GM18870 (cell line): ENCODE data around the gene OR5B21.

ENCODE experiments used
- ATAC-seq: cut with Tn5 transposase; IDR thresholded peaks from one replicate; pipeline ENCODE4 v1.9.1; 2021; ENCODE audit warnings: moderate library complexity; ENCODE audit not compliant: unreplicated experiment

The OR5B21 gene

GRCh38 chr11:58508005-58508404 lies at the start of gene OR5B21:
OR5B21 (minus strand) TSS chr11:58508105; CDS start chr11:58508105, 0 bp downstream.
- ATAC-seq, result no peak

- no peak for ATAC-seq
Observed at GRCh38 chr11:58549644-58550043, 41.7 kb upstream of the OR5B21 start.

- no peak for ATAC-seq
Observed at GRCh38 chr11:58546841-58547240, 38.9 kb upstream of the OR5B21 start.

GRCh38 chr11:58531865-58532341 lies 24.0 kb upstream of the OR5B21 start:
- no peak for ATAC-seq

- ATAC-seq, result no peak
Observed at GRCh38 chr11:58530236-58530635, 22.3 kb upstream of the OR5B21 start.

GRCh38 chr11:58527429-58527828 lies 19.5 kb upstream of the OR5B21 start:
- ATAC-seq, result no peak

GRCh38 chr11:58526721-58527120 lies 18.8 kb upstream of the OR5B21 start:
- no peak for ATAC-seq

- ATAC-seq, result peak; percentile 78
Observed at GRCh38 chr11:58525037-58525614, 17.2 kb upstream of the OR5B21 start.

GRCh38 chr11:58524232-58525036 lies 16.5 kb upstream of the OR5B21 start:
- peak; percentile 38 for ATAC-seq

- peak; percentile 55 for ATAC-seq
Observed at GRCh38 chr11:58513747-58514367, 6.0 kb upstream of the OR5B21 start.

- no peak for ATAC-seq
Observed at GRCh38 chr11:58511636-58512035, 3.7 kb upstream of the OR5B21 start.

- ATAC-seq, result no peak
Observed at GRCh38 chr11:58509748-58510147, 1.8 kb upstream of the OR5B21 start.

GRCh38 chr11:58508814-58509213 lies 909 bp upstream of the OR5B21 start:
- no peak for ATAC-seq

- no peak for ATAC-seq
Observed at GRCh38 chr11:58507355-58507754, 550 bp downstream of the OR5B21 start.

- ATAC-seq, result no peak
Observed at GRCh38 chr11:58506935-58507334, 970 bp downstream of the OR5B21 start.

GRCh38 chr11:58505849-58506248 lies 2.1 kb downstream of the OR5B21 start:
- no peak for ATAC-seq

- no peak for ATAC-seq
Observed at GRCh38 chr11:58504232-58504631, 3.7 kb downstream of the OR5B21 start.

- ATAC-seq, result peak; percentile 99
Observed at GRCh38 chr11:58503361-58503856, 4.5 kb downstream of the OR5B21 start.

- no peak for ATAC-seq
Observed at GRCh38 chr11:58502004-58502403, 5.9 kb downstream of the OR5B21 start.

- ATAC-seq, result no peak
Observed at GRCh38 chr11:58498464-58498863, 9.4 kb downstream of the OR5B21 start.

GRCh38 chr11:58497951-58498350 lies 10.0 kb downstream of the OR5B21 start:
- no peak for ATAC-seq

- ATAC-seq, result peak; percentile 58
Observed at GRCh38 chr11:58495906-58496305, 12.0 kb downstream of the OR5B21 start.
